ENCODE results near the gene NES.

The NES gene

DNA sequence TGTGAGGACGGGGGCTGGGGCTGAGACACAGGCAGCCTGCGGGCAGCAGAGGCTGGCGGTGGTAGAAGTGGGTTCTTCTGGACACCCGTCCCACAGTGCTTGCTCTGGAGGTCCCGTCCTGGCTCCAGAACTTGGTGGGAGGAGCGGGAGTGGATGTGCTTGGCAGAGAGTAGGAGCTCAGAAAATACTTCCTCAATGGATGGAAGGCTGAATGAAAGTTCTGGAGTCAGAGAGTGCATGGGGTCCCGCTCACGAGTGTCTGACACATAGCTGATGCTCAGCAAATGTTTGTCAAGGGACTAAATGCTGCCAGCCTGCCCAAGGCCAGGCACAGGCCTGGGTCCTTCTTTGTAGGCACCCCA, 13.4 kb upstream of the NES start:
- H3K27me3 ChIP-seq (ENCODE audit: control insufficient read depth, insufficient read depth, low read length): no peaks in the 10 kb centered on the region
- H3K27ac ChIP-seq: no peak overlapping the region

DNA sequence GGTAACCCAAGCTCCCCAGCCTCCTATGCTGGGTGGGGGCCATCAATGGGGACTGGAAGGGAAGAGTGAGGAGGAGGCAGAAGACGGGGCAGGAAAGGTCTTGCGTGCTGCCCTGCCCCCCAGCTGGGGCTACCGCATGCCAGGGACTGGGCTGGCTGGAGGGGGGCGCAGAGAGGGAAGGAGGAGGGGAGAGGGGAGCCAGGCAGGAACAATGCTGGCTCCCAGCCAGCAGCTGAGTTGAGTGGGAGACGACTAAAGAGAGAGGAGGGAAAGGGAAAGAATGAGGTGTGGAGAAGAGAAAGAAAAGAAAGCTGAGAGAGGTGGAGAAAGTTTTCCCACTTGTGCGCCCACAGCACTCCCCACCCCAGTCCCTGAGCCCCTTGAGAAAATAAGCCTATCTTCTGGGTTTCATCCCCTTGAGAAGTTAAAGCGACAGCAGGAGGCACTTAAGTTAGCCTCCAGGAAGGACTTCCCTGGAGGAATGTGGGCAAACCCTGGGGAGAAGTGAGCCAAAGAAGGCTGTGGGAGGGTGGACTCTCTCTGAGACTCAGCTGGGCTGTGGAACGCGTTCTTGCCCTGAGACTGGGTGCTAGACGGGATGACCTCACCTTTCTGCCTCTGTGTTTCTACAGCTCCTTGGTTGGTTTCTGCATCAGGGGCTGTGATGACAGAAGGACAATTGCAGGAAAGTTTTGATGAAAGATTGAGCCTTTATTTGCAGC, 12.9 kb upstream of the NES start:
- Histone ChIP-seq H3K27me3 (ENCODE audit: control insufficient read depth, insufficient read depth, low read length) (no peaks in the 10 kb centered on the region), H3K9me3 (ENCODE audit: control insufficient read depth, low read length) (no peaks in the 10 kb centered on the region), H3K9ac (no peak overlapping the region), H3K36me3 (ENCODE audit: control insufficient read depth, insufficient read depth, low read length) (no peaks in the 10 kb centered on the region), H3K4me2 (ENCODE audit: low read length) (peak overlapping the region; percentile 17), H3K79me2 (no peaks in the 10 kb centered on the region), H3K27ac (no peak overlapping the region), H2AFZ (peak overlapping the region; percentile 83), H3K4me3 (ENCODE audit: low read depth, low read length) (peak overlapping the region; percentile 11), H3K4me1 (peaks cover 17% of the 10 kb centered on the region)
- TF ChIP-seq, protein P1, sequence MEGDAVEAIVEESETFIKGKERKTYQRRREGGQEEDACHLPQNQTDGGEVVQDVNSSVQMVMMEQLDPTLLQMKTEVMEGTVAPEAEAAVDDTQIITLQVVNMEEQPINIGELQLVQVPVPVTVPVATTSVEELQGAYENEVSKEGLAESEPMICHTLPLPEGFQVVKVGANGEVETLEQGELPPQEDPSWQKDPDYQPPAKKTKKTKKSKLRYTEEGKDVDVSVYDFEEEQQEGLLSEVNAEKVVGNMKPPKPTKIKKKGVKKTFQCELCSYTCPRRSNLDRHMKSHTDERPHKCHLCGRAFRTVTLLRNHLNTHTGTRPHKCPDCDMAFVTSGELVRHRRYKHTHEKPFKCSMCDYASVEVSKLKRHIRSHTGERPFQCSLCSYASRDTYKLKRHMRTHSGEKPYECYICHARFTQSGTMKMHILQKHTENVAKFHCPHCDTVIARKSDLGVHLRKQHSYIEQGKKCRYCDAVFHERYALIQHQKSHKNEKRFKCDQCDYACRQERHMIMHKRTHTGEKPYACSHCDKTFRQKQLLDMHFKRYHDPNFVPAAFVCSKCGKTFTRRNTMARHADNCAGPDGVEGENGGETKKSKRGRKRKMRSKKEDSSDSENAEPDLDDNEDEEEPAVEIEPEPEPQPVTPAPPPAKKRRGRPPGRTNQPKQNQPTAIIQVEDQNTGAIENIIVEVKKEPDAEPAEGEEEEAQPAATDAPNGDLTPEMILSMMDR (IDR thresholded peaks at IDR 0.05): no peak

More for the DNA sequence above, 13.4 kb upstream of the NES start:
- Histone ChIP-seq H3K36me3 (ENCODE audit: control insufficient read depth, insufficient read depth, low read length) (no peaks in the 10 kb centered on the region), H3K79me2 (no peaks in the 10 kb centered on the region), H2AFZ (no peak overlapping the region), H3K4me1 (peaks cover 17% of the 10 kb centered on the region), H3K9ac (no peak overlapping the region), H3K4me3 (ENCODE audit: low read depth, low read length) (no peak overlapping the region), H3K4me2 (ENCODE audit: low read length) (no peak overlapping the region), H3K9me3 (ENCODE audit: control insufficient read depth, low read length) (no peaks in the 10 kb centered on the region)
- TF ChIP-seq, protein P1 (IDR thresholded peaks at IDR 0.05): no peak

DNA sequence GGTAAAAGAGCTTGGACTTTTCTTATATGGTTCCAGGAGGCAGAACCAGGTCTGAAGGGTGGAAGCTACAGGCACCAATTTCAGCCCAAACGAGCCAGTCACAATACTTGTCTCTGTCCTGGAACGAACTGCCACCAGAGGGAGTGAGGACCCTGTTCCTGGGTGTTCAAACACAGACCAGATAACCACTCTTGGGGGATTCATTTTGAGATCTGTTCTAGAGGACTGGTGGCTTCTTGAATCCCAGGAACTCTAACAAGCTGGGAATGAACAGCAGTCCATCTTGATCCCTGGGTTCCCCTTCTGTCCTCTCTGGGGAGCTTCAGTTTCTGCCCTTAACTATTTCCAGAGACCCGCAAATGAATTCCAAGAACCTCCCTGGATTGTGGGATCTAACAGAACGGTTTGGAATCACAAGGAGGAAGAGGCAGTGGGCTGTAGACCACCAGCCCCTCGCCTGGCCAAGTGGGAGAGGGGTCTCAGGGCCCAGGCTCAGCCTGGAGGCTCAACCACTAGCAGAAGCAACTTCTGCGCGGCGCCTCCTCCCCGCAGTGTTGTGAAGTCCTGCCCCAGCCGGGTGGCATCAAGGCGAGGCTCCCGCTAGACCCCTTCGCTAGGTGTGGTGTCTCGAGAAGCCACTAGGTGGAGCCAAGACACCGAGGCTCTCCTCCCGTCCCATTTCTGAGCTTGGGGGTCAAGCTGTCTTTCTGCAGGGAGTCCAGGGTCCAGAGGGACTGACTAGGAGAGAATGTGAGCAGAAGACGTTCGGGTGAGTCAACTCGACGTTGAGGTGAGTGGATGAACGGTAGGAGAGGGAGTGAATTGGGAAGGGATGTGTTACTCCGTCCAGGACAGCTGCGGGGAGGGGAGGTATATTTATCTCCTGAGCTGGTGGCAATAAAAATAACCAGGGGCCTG, 12.1 kb upstream of the NES start:
- TF ChIP-seq, protein P1 (IDR thresholded peaks at IDR 0.05): peak; percentile 77
- Histone ChIP-seq H3K9ac (peak overlapping the region; percentile 19), H3K4me1 (peaks cover 17% of the 10 kb centered on the region), H3K27ac (no peak overlapping the region), H3K4me2 (ENCODE audit: low read length) (peak overlapping the region; percentile 17), H3K27me3 (ENCODE audit: control insufficient read depth, insufficient read depth, low read length) (peaks cover 3% of the 10 kb centered on the region), H3K36me3 (ENCODE audit: control insufficient read depth, insufficient read depth, low read length) (no peaks in the 10 kb centered on the region), H3K79me2 (no peaks in the 10 kb centered on the region), H3K4me3 (ENCODE audit: low read depth, low read length) (peak overlapping the region; percentile 11), H2AFZ (peak overlapping the region; percentile 83), H3K9me3 (ENCODE audit: control insufficient read depth, low read length) (no peaks in the 10 kb centered on the region)

DNA sequence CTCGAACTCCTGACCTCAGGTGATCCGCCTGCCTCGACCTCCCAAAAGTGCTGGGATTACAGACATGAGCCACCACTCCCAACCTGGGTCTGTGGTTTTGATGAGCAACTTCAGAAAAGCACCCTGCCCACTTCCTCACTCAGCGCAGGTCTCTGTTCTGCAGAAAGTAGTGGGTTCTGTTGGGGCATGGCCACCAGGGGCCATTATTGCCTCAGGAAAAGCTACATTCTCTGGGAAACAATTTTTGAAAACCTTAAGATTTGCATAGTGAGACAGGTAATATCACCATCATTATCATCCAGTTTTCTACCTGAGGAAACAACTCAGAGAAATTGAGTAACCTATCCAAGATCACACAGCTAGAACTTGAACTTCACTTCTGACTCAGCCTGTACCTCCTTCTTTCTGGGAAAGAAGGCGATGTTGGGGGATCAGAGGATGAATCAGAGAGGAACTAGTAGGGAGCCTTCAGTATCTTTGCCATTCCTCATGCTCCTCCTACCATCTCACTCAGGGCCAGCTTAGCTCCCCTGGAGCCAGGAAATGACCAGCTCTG, 7.1 kb upstream of the NES start:
- H3K4me3 ChIP-seq (ENCODE audit: low read depth, low read length): no peak overlapping the region
- TF ChIP-seq, protein P1 (IDR thresholded peaks at IDR 0.05): no peak
- peaks cover 3% of the 10 kb centered on the region for H3K27me3 ChIP-seq (ENCODE audit: control insufficient read depth, insufficient read depth, low read length)
- no peak overlapping the region for H3K4me2 ChIP-seq (ENCODE audit: low read length)
- no peak overlapping the region for H3K27ac ChIP-seq
- H3K9ac ChIP-seq: no peak overlapping the region
- no peak overlapping the region for H2AFZ ChIP-seq
- peaks cover 2% of the 10 kb centered on the region for H3K4me1 ChIP-seq
- H3K36me3 ChIP-seq (ENCODE audit: control insufficient read depth, insufficient read depth, low read length): no peaks in the 10 kb centered on the region
- no peaks in the 10 kb centered on the region for H3K9me3 ChIP-seq (ENCODE audit: control insufficient read depth, low read length)
- H3K79me2 ChIP-seq: no peaks in the 10 kb centered on the region

All from parathyroid adenoma (tissue), 2 donors.